ENCODE measurements around the gene PRSS53. TPM values are rescaled to one million over a fixed set of nuclear protein-coding genes. Genes with fewer than 3 reads are reported as not detected.

Gene PRSS53
- total RNA-seq, 2 donors from 2014 or later: 1.7 to 2.8 TPM

DNA sequence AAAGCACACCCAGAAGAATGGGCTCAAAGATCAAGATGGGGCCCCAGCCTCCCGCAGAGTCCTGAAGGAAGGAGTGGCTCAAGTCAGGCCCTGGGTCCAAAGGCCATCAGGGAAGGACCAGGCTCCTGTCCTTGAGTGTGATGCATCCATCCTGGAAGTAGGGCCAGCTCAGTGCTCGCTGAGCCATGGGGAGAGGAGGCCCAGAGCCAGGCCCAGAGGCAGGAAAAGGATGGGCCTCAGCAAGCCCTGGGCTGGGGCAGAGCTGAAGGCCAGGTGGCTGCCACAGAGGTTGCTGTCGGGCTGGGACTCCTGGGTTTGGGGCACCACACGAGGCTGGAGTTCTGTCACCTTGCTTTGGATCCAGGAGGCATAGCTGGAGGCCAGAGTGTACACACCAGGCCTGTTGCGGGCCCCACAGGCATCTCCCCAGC, 43.1 kb upstream of the PRSS53 start:
- H3K4me1 Mint-ChIP-seq: peaks cover 28% of the 10 kb centered on the region

DNA sequence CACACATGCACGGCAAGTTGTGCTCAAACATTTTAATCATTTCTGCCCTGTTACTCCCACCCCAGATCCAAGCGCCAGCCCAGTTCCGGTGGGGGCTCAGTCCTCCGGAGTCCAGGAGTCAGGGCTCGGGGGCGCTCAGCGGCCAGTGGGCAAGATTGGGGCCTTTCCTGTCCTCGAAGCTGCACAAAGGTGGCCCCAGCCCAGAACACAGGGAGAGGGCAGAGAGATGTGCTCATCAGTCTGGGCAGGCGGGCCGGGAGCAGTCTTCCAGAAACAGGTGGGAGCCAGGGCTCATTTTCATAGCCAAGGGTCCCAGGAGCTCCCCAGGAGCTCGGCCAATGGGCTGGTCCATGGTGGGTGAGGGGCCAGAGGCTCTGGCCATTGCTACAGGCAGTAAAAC, 42.7 kb upstream of the PRSS53 start:
- 95 to 96% methylated on average over 11 of the region's 11 CpGs for WGBS, 2 experiments (ENCODE audit: insufficient coverage in 1 of 2, insufficient read length in 1 of 2)
- Mint-ChIP-seq H3K4me3 (no peak overlapping the region), H3K27me3 (ENCODE audit: insufficient read depth) (no peaks in the 10 kb centered on the region), H3K9me3 (no peaks in the 10 kb centered on the region), H3K36me3 (ENCODE audit: low read depth) (peaks cover 26% of the 10 kb centered on the region), H3K4me1 (peaks cover 28% of the 10 kb centered on the region), H3K27ac (peak overlapping the region; percentile 82)
- Histone ChIP-seq H3K27ac (ENCODE audit: low read depth, low read length) (no peak overlapping the region), H3K4me3 (ENCODE audit: low read length) (no peak overlapping the region), H3K27me3 (ENCODE audit: control insufficient read depth, insufficient read depth, low read length, poor library complexity, severe bottlenecking) (no peaks in the 10 kb centered on the region), H3K9ac (ENCODE audit: extremely low read depth, low read length, poor library complexity, severe bottlenecking) (no peak overlapping the region), H3K36me3 (ENCODE audit: control insufficient read depth, insufficient read depth, low read length) (peaks cover 19% of the 10 kb centered on the region), H3K9me3 (ENCODE audit: control insufficient read depth, low read length) (no peaks in the 10 kb centered on the region), H3K4me1 (ENCODE audit: control insufficient read depth, insufficient read depth, low read length) (peaks cover 10% of the 10 kb centered on the region)
- TF ChIP-seq, protein P1, sequence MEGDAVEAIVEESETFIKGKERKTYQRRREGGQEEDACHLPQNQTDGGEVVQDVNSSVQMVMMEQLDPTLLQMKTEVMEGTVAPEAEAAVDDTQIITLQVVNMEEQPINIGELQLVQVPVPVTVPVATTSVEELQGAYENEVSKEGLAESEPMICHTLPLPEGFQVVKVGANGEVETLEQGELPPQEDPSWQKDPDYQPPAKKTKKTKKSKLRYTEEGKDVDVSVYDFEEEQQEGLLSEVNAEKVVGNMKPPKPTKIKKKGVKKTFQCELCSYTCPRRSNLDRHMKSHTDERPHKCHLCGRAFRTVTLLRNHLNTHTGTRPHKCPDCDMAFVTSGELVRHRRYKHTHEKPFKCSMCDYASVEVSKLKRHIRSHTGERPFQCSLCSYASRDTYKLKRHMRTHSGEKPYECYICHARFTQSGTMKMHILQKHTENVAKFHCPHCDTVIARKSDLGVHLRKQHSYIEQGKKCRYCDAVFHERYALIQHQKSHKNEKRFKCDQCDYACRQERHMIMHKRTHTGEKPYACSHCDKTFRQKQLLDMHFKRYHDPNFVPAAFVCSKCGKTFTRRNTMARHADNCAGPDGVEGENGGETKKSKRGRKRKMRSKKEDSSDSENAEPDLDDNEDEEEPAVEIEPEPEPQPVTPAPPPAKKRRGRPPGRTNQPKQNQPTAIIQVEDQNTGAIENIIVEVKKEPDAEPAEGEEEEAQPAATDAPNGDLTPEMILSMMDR (conservative IDR thresholded peaks at IDR 0.05): no peak
- no peak for DNase-seq

More for the DNA sequence above, 43.1 kb upstream of the PRSS53 start:
- no peak overlapping the region for H3K4me3 ChIP-seq (ENCODE audit: low read length)
- TF ChIP-seq, protein P1 (conservative IDR thresholded peaks at IDR 0.05): no peak
- H3K9ac ChIP-seq (ENCODE audit: extremely low read depth, low read length, poor library complexity, severe bottlenecking): no peak overlapping the region
- peaks cover 19% of the 10 kb centered on the region for H3K36me3 ChIP-seq (ENCODE audit: control insufficient read depth, insufficient read depth, low read length)
- peaks cover 10% of the 10 kb centered on the region for H3K4me1 ChIP-seq (ENCODE audit: control insufficient read depth, insufficient read depth, low read length)
- no peaks in the 10 kb centered on the region for H3K27me3 Mint-ChIP-seq (ENCODE audit: insufficient read depth)
- DNase-seq: no peak
- WGBS, 2 experiments (ENCODE audit: insufficient coverage in 1 of 2, insufficient read length in 1 of 2): 92 to 94% methylated on average over 5 of the region's 5 CpGs
- no peak overlapping the region for H3K4me3 Mint-ChIP-seq
- H3K9me3 ChIP-seq (ENCODE audit: control insufficient read depth, low read length): no peaks in the 10 kb centered on the region
- no peak overlapping the region for H3K27ac ChIP-seq (ENCODE audit: low read depth, low read length)
- H3K9me3 Mint-ChIP-seq: no peaks in the 10 kb centered on the region
- H3K27me3 ChIP-seq (ENCODE audit: control insufficient read depth, insufficient read depth, low read length, poor library complexity, severe bottlenecking): no peaks in the 10 kb centered on the region
- H3K27ac Mint-ChIP-seq: no peak overlapping the region
- H3K36me3 Mint-ChIP-seq (ENCODE audit: low read depth): peaks cover 26% of the 10 kb centered on the region

DNA sequence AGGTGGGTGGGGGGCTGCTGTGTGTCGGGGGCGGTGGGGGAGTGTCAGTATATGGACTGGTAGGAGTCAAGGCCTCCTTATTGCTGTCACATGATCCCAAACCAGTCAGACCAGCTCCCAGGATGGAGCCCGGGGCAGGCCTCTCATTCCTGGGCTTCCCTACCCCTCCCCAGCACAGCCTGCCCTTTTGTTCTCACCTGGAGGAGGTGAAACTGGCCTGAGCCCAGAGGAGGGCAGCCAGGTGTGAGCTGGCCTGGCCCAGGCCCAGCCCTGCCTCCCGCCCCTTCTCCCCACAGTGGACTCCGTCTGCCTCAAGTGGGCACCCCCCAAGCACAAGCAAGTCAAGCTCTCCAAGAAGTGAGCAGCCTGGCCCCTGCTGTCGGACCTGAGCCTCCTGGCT, 42.2 kb upstream of the PRSS53 start:
- H3K9ac ChIP-seq (ENCODE audit: extremely low read depth, low read length, poor library complexity, severe bottlenecking): no peak overlapping the region
- 80 to 90% methylated on average over 1 to 4 of the region's 6 CpGs for WGBS, 2 experiments (ENCODE audit: insufficient coverage in 1 of 2, insufficient read length in 1 of 2)
- H3K4me3 ChIP-seq (ENCODE audit: low read length): no peak overlapping the region
- H3K27me3 ChIP-seq (ENCODE audit: control insufficient read depth, insufficient read depth, low read length, poor library complexity, severe bottlenecking): no peaks in the 10 kb centered on the region
- TF ChIP-seq, protein P1 (conservative IDR thresholded peaks at IDR 0.05): no peak
- peaks cover 26% of the 10 kb centered on the region for H3K36me3 Mint-ChIP-seq (ENCODE audit: low read depth)
- no peaks in the 10 kb centered on the region for H3K9me3 ChIP-seq (ENCODE audit: control insufficient read depth, low read length)
- H3K4me1 Mint-ChIP-seq: peaks cover 24% of the 10 kb centered on the region
- H3K27me3 Mint-ChIP-seq (ENCODE audit: insufficient read depth): no peaks in the 10 kb centered on the region
- no peaks in the 10 kb centered on the region for H3K9me3 Mint-ChIP-seq
- no peak overlapping the region for H3K4me3 Mint-ChIP-seq
- peaks cover 10% of the 10 kb centered on the region for H3K4me1 ChIP-seq (ENCODE audit: control insufficient read depth, insufficient read depth, low read length)
- DNase-seq: peak; percentile 89
- H3K27ac ChIP-seq (ENCODE audit: low read depth, low read length): no peak overlapping the region
- H3K27ac Mint-ChIP-seq: peak overlapping the region; percentile 82
- peaks cover 19% of the 10 kb centered on the region for H3K36me3 ChIP-seq (ENCODE audit: control insufficient read depth, insufficient read depth, low read length)

Data from endodermal cell (in vitro differentiated cells).